ENCODE data around the gene FADS1. TPM values are rescaled to one million over a fixed set of nuclear protein-coding genes. Genes with fewer than 3 reads are reported as not detected.
A peak's percentile ranks its signal among the peaks of the same experiment; 100 is the strongest.

The FADS1 gene
- total and polyA plus RNA-seq, 2 of the 13 experiments (the other 11 are each of a cell fraction or from before 2014, with no cell fraction given): 91.8 to 108 TPM

DNA sequence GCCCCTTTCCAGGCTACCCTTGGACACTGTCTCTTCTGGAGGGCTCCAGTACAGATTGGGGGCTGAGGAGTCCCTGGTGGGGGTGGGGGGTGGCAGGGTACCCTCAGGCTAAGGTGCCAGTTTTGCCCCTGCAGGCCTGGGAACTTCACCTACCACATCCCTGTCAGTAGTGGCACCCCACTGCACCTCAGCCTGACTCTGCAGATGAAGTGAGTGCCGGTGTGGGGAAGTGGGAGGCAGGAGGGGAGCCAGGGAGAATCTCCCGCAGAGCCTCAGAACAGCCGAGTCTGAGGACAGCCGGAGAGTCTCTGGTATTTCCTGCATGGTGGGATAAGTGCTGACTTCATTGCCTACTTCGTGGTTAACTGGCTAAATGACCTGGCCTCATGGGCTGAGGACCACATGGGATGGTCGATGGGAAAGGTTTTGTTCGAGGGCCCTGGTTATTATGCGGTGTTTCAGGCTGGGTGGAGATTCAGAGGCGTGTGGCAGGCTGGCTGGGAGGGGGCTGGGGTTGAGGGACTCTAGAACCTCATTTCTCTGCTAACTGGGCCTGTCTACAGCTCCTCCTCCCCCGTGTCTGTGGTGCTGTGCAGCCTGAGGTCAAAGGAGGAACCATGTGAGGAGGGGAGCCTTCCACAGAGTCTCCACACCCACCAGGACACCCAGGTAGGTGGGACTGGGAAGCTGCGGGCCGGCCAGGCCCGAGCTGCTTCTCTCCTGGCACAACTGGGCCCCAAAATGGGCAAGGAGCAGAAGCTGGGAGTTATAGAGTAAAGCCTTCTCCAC lies 32.9 kb downstream of the FADS1 start (continued):
- TF ChIP-seq, protein P1, sequence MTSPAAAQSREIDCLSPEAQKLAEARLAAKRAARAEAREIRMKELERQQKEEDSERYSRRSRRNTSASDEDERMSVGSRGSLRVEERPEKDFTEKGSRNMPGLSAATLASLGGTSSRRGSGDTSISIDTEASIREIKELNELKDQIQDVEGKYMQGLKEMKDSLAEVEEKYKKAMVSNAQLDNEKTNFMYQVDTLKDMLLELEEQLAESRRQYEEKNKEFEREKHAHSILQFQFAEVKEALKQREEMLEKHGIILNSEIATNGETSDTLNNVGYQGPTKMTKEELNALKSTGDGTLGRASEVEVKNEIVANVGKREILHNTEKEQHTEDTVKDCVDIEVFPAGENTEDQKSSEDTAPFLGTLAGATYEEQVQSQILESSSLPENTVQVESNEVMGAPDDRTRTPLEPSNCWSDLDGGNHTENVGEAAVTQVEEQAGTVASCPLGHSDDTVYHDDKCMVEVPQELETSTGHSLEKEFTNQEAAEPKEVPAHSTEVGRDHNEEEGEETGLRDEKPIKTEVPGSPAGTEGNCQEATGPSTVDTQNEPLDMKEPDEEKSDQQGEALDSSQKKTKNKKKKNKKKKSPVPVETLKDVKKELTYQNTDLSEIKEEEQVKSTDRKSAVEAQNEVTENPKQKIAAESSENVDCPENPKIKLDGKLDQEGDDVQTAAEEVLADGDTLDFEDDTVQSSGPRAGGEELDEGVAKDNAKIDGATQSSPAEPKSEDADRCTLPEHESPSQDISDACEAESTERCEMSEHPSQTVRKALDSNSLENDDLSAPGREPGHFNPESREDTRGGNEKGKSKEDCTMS (CRISPR knock-in tag; conservative IDR thresholded peaks at IDR 0.05): no peak
- no peak for TF ChIP-seq SKI (IDR thresholded peaks at IDR 0.05; ENCODE audit: partially characterized antibody)

DNA sequence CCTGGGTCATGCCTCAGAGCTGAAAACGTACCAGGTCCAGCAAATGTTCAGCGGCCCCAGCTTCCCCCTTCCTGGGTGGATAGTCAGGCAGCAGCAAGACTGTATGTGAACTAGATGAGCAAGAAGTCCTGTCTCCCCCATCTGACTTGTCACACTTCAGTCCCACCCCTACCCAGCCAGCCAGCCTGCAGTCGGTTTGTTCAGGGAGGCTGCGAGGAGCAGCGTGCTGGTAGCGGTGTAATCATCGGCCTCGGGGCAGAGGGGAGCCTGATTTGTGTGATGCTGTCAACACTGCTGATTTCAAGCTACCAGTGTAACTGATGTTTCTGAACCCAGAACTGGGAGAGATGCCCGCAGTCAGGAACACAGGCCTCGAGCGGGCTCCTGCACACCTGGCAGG lies 34.0 kb downstream of the FADS1 start:
- in situ Hi-C loops (cut with HindIII; ENCODE audit: extremely low pct_ligation_motif_present, low pct_unique_long_range_greater_than_20kb) (loop anchor here (5.0 kb wide), 1 partner anchor 36 kb away; no protein-coding TSS in a partner anchor), intact Hi-C loops (cut with micrococcal nuclease; ENCODE audit: unreplicated experiment) (no loop called here)
- no peak overlapping the region for H3K27ac ChIP-seq (ENCODE audit: extremely low read length, insufficient read depth, low read length)
- WGBS (ENCODE audit: low lambda C conversion rate): 99% methylated on average over 7 of the region's 11 CpGs
- TF ChIP-seq NAIF1 (CRISPR knock-in tag; IDR thresholded peaks at IDR 0.05; ENCODE audit: borderline replicate concordance) (no peak), ZNF589 (CRISPR knock-in tag; conservative IDR thresholded peaks at IDR 0.05) (no peak), AGO2 (optimal IDR thresholded peaks at IDR 0.05; ENCODE audit: low read depth, low read length) (peak; percentile 65)
- no peak for ATAC-seq
- DNase-seq (ENCODE audit: low spot score): no peak
- H3K27me3 ChIP-seq (ENCODE audit: control insufficient read depth in 1 of 2, insufficient read depth in 2 of 2, low read length in 2 of 2): no peaks in the 10 kb centered on the region
- no peaks in the 10 kb centered on the region for H4K20me1 ChIP-seq (ENCODE audit: insufficient read depth, low read length)
- H3K4me1 ChIP-seq (ENCODE audit: insufficient read depth, low read length): no peaks in the 10 kb centered on the region; the same call in 1 of the 2 replicates
- H2AFZ ChIP-seq (ENCODE audit: low read length): no peak overlapping the region
- H3K79me2 ChIP-seq (ENCODE audit: insufficient read depth, low read length): no peaks in the 10 kb centered on the region
- H3K4me3 ChIP-seq (replicated peaks in 1 of 3; ENCODE audit: insufficient read depth in 1 of 3, low read depth in 2 of 3, low read length in 3 of 3): no peak overlapping the region
- no peaks in the 10 kb centered on the region for H3K9me3 ChIP-seq (ENCODE audit: low read length)
- CTCF ChIA-PET (ENCODE audit: low intra/inter-chr PET ratio, low total read pairs): no interaction called here
- BruUV-seq (replicated peaks): no TSS peak
- FAIRE-seq: no peak
- H3K4me2 ChIP-seq (ENCODE audit: low read depth, low read length): no peak overlapping the region
- no peak overlapping the region for H3K9ac ChIP-seq (ENCODE audit: insufficient read depth, low read depth, low read length)
- peaks cover 33 to 85% of the 10 kb centered on the region in 2 experiments; a peak in 4 of 5 replicates for H3K36me3 ChIP-seq (replicated peaks in 1 of 2; ENCODE audit: control insufficient read depth in 1 of 2, insufficient read depth in 2 of 2, low read length in 2 of 2)
- POLR2A ChIA-PET: interaction anchor here (1.2 kb wide), 1 partner anchor 10 kb away, joined by 3 read pairs; the partner anchor contains the start of genes FEN1 and TMEM258

Measured in HepG2 (cell line).